Neuronal stem cell (in vitro differentiated cells): ENCODE measurements around the gene TEAD4.

Experiments
- DNase-seq: peaks from one replicate; pipeline ENCODE4 v3.0.0-alpha.2; 2013; ENCODE audit warnings: low spot score
- H2AFZ ChIP-seq: one replicate; pipeline ENCODE4 v1.6.1; 2013; ENCODE audit warnings: mild to moderate bottlenecking, low read length, inconsistent platforms
- H2AK5ac ChIP-seq: 2 replicates; pipeline ENCODE4 v1.6.1; 2013; ENCODE audit warnings: low read depth, mild to moderate bottlenecking, inconsistent platforms, low read length, moderate library complexity, mixed read lengths
- H2BK120ac ChIP-seq: 2 replicates; pipeline ENCODE4 v1.6.1; 2013; ENCODE audit warnings: low read depth, mild to moderate bottlenecking, inconsistent platforms, low read length, moderate library complexity, mixed read lengths
- H2BK12ac ChIP-seq: one replicate; pipeline ENCODE4 v1.6.1; 2013; ENCODE audit warnings: low read length, inconsistent platforms
- H2BK15ac ChIP-seq: 2 replicates; pipeline ENCODE4 v1.6.1; 2013; ENCODE audit warnings: mild to moderate bottlenecking, low read length, inconsistent platforms, mixed read lengths
- H2BK5ac ChIP-seq: one replicate; pipeline ENCODE4 v1.6.1; 2013; ENCODE audit warnings: inconsistent platforms, mild to moderate bottlenecking, low read length, moderate library complexity
- H3K14ac ChIP-seq: one replicate; pipeline ENCODE4 v1.6.1; 2013; ENCODE audit warnings: low read length, inconsistent platforms
- H3K18ac ChIP-seq: 2 replicates; pipeline ENCODE4 v1.6.1; 2013; ENCODE audit warnings: low read length, inconsistent platforms
- H3K23ac ChIP-seq: 2 replicates; pipeline ENCODE4 v1.6.1; 2013; ENCODE audit warnings: low read depth, mild to moderate bottlenecking, mixed read lengths, low read length, inconsistent platforms; ENCODE audit not compliant: poor library complexity
- H3K27ac ChIP-seq: replicated peaks from 3 replicates; pipeline ENCODE4 v1.5.1; 2013; ENCODE audit warnings: low read length, inconsistent platforms
- H3K27me3 ChIP-seq, 3 experiments: 2 replicates each; pipeline ENCODE4 v1.6.1; 2013; ENCODE audit warnings: low read length in 3 of 3, mild to moderate bottlenecking in 2 of 3, inconsistent platforms in 1 of 3, low read depth in 1 of 3, mixed read lengths in 1 of 3, moderate library complexity in 1 of 3; ENCODE audit not compliant: control insufficient read depth in 3 of 3, insufficient read depth in 3 of 3
- H3K36me3 ChIP-seq, 2 donors: replicated peaks in 1 of 2; 2 replicates each; pipeline ENCODE4 v1.6.1; 2013; ENCODE audit warnings: low read length in 2 of 2; ENCODE audit not compliant: control insufficient read depth in 2 of 2, insufficient read depth in 2 of 2
- H3K4ac ChIP-seq: 2 replicates; pipeline ENCODE4 v1.6.1; 2013; ENCODE audit warnings: inconsistent platforms, mild to moderate bottlenecking, low read length, moderate library complexity
- H3K4me1 ChIP-seq, 2 donors: 1 replicate in 1 of 2; 2 replicates in 1 of 2; pipeline ENCODE4 v1.6.1; 2013; ENCODE audit warnings: low read length in 2 of 2, low read depth in 1 of 2; ENCODE audit not compliant: control insufficient read depth in 2 of 2, insufficient read depth in 1 of 2
- H3K4me2 ChIP-seq: one replicate; pipeline ENCODE4 v1.6.1; 2013; ENCODE audit warnings: mild to moderate bottlenecking, low read length, inconsistent platforms; ENCODE audit not compliant: insufficient read depth, poor library complexity, severe bottlenecking
- H3K4me3 ChIP-seq, 2 donors: 2 replicates each; pipeline ENCODE4 v1.5.1; 2013; ENCODE audit warnings: low read length in 2 of 2, mild to moderate bottlenecking in 2 of 2, inconsistent platforms in 1 of 2, moderate library complexity in 1 of 2
- H3K79me1 ChIP-seq: one replicate; pipeline ENCODE4 v1.6.1; 2013; ENCODE audit warnings: low read depth, mild to moderate bottlenecking, inconsistent platforms, low read length, moderate library complexity
- H3K9ac ChIP-seq: one replicate; pipeline ENCODE4 v1.6.1; 2013; ENCODE audit warnings: mild to moderate bottlenecking, low read depth, low read length, inconsistent platforms; ENCODE audit not compliant: poor library complexity
- H3K9me3 ChIP-seq, 2 donors: replicated peaks in 1 of 2; 2 replicates each; pipeline versions ENCODE3 to v1.6.1; 2013; ENCODE audit warnings: low read length in 2 of 2, mild to moderate bottlenecking in 2 of 2, inconsistent platforms in 1 of 2, low read depth in 1 of 2, mixed read lengths in 1 of 2, moderate library complexity in 1 of 2; ENCODE audit not compliant: control insufficient read depth in 2 of 2, insufficient read depth in 1 of 2
- H4K8ac ChIP-seq: one replicate; pipeline ENCODE4 v1.6.1; 2013; ENCODE audit warnings: low read depth, mild to moderate bottlenecking, inconsistent platforms, low read length, moderate library complexity
- H4K91ac ChIP-seq: one replicate; pipeline ENCODE4 v1.6.1; 2013; ENCODE audit warnings: low read length, low read depth, mild to moderate bottlenecking, inconsistent platforms; ENCODE audit not compliant: poor library complexity
- WGBS, 2 donors: extraction: QIAGEN DNeasy Blood & Tissue Kit; methylation state at CpG; one replicate each; pipeline ENCODE4 v1.1.7; 2013; ENCODE audit warnings: missing lambda C conversion rate in 2 of 2, mixed read lengths in 1 of 2; ENCODE audit not compliant: insufficient read length in 2 of 2, insufficient replicate concordance in 1 of 2; ENCODE audit errors: extremely low coverage in 2 of 2; 5-methylcytosine and 5-hydroxymethylcytosine counted together

Gene TEAD4

GRCh38 chr12:2992724-2993123 is 33.5 kb downstream of the TEAD4 start:
- Histone ChIP-seq H2BK5ac (no peak overlapping the region), H3K4me1 (no peaks in the 10 kb centered on the region), H4K8ac (no peak overlapping the region), H2BK12ac (no peak overlapping the region), H3K4me3 (peak overlapping the region in 1 of 2 donors; percentile 61), H3K18ac (no peak overlapping the region), H3K9me3 (peaks cover 4 to 10% of the 10 kb centered on the region in 2 donors), H3K27me3 (no peaks in the 10 kb centered on the region), H3K79me1 (peaks cover 6% of the 10 kb centered on the region), H2BK15ac (no peak overlapping the region), H4K91ac (no peak overlapping the region), H3K27ac (no peak overlapping the region), H3K4ac (no peak overlapping the region), H3K4me2 (no peak overlapping the region), H2AK5ac (no peak overlapping the region), H2AFZ (no peak overlapping the region), H3K36me3 (peaks cover 2 to 30% of the 10 kb centered on the region in 2 donors), H3K14ac (no peak overlapping the region), H3K9ac (no peak overlapping the region), H3K23ac (no peak overlapping the region), H2BK120ac (no peak overlapping the region)
- DNase-seq: no peak
- no CpG with 5 or more reads among the region's 5 CpGs for WGBS, 2 donors

GRCh38 chr12:2997989-2998670 is 38.9 kb downstream of the TEAD4 start:
- H4K8ac ChIP-seq: no peak overlapping the region
- no peak overlapping the region for H3K18ac ChIP-seq
- H3K9me3 ChIP-seq: no peaks in the 10 kb centered on the region
- no peak overlapping the region for H3K14ac ChIP-seq
- peak overlapping the region; percentile 74 for H3K9ac ChIP-seq
- H3K36me3 ChIP-seq: peaks cover 2 to 47% of the 10 kb centered on the region in 2 donors
- H3K79me1 ChIP-seq: peaks cover 8% of the 10 kb centered on the region
- no peak overlapping the region for H2BK120ac ChIP-seq
- WGBS, 2 donors: no CpG with 5 or more reads among the region's 15 CpGs
- H3K4ac ChIP-seq: no peak overlapping the region
- H2AFZ ChIP-seq: no peak overlapping the region
- no peak overlapping the region for H2BK12ac ChIP-seq
- peak overlapping the region; percentile 77 for H2AK5ac ChIP-seq
- no peak overlapping the region for H2BK15ac ChIP-seq
- no peak overlapping the region for H3K23ac ChIP-seq
- no peak for DNase-seq
- no peak overlapping the region for H2BK5ac ChIP-seq
- H3K27me3 ChIP-seq: no peaks in the 10 kb centered on the region
- H3K4me1 ChIP-seq: peaks cover 0 to 13% of the 10 kb centered on the region in 2 donors
- no peak overlapping the region for H4K91ac ChIP-seq
- H3K4me3 ChIP-seq: no peak overlapping the region
- H3K4me2 ChIP-seq: no peak overlapping the region
- H3K27ac ChIP-seq: no peak overlapping the region

- Histone ChIP-seq H4K91ac (no peak overlapping the region), H3K27ac (no peak overlapping the region), H3K4me3 (no peak overlapping the region), H3K18ac (no peak overlapping the region), H2BK12ac (no peak overlapping the region), H3K23ac (no peak overlapping the region), H2BK15ac (no peak overlapping the region), H3K4me2 (no peak overlapping the region), H3K4me1 (peaks cover 0 to 13% of the 10 kb centered on the region in 2 donors), H3K79me1 (peaks cover 9% of the 10 kb centered on the region), H3K9me3 (no peaks in the 10 kb centered on the region), H2AK5ac (peak overlapping the region; percentile 66), H2AFZ (no peak overlapping the region), H2BK5ac (no peak overlapping the region), H3K27me3 (no peaks in the 10 kb centered on the region), H3K4ac (no peak overlapping the region), H2BK120ac (no peak overlapping the region), H3K14ac (peak overlapping the region; percentile 9), H3K9ac (peak overlapping the region; percentile 38), H4K8ac (no peak overlapping the region), H3K36me3 (peaks cover 2 to 52% of the 10 kb centered on the region in 2 donors)
- DNase-seq: no peak
- no CpG with 5 or more reads among the region's 12 CpGs for WGBS, 2 donors
These were observed 39.6 kb downstream of the TEAD4 start for GRCh38 chr12:2998789-2999264.

GRCh38 chr12:2999265-2999841 is 40.2 kb downstream of the TEAD4 start:
- H3K23ac ChIP-seq: peak overlapping the region; percentile 52
- H2BK12ac ChIP-seq: no peak overlapping the region
- H3K36me3 ChIP-seq: peaks cover 5 to 56% of the 10 kb centered on the region in 2 donors
- H2BK120ac ChIP-seq: no peak overlapping the region
- no peak overlapping the region for H4K8ac ChIP-seq
- H3K18ac ChIP-seq: peak overlapping the region; percentile 55
- no peaks in the 10 kb centered on the region for H3K27me3 ChIP-seq
- H4K91ac ChIP-seq: no peak overlapping the region
- no peak overlapping the region for H3K27ac ChIP-seq
- no peak overlapping the region for H3K4ac ChIP-seq
- H2AK5ac ChIP-seq: peak overlapping the region; percentile 66
- no peak overlapping the region for H2AFZ ChIP-seq
- no peaks in the 10 kb centered on the region for H3K9me3 ChIP-seq
- H3K4me2 ChIP-seq: no peak overlapping the region
- peak overlapping the region; percentile 53 for H2BK15ac ChIP-seq
- no CpG with 5 or more reads among the region's 23 CpGs for WGBS, 2 donors
- H3K79me1 ChIP-seq: peaks cover 9% of the 10 kb centered on the region
- no peak overlapping the region for H3K9ac ChIP-seq
- H3K14ac ChIP-seq: peak overlapping the region; percentile 5
- peak overlapping the region; percentile 45 for H2BK5ac ChIP-seq
- no peak for DNase-seq
- peaks cover 0 to 13% of the 10 kb centered on the region in 2 donors for H3K4me1 ChIP-seq
- no peak overlapping the region for H3K4me3 ChIP-seq
